ENCODE measurements around the gene SHC3.

GRCh38 chr9:88998503-88998902, 180.1 kb downstream of the SHC3 start:
- TF ChIP-seq CTCF (conservative IDR thresholded peaks at IDR 0.05; ENCODE audit: low read length) (no peak), EZH2phosphoT487 (IDR thresholded peaks at IDR 0.05; ENCODE audit: borderline replicate concordance, low read depth, low read length) (no peak)
